Stimulated activated naive CD8-positive, alpha-beta T cell treated with anti-CD3 and anti-CD28 coated beads, Interleukin-15, Interleukin-2, amounts not matched to agents 100 ng/mL and 50 ng/mL, for 24 hours (primary cell): Measurements from ENCODE around the gene LAMA3.

Source experiments
- H3K27ac Mint-ChIP-seq: one replicate; pipeline ENCODE4 v1.8.0; 2021; ENCODE audit warnings: mild to moderate bottlenecking, mixed read lengths
- H3K27me3 Mint-ChIP-seq: one replicate; pipeline ENCODE4 v1.8.0; 2021; ENCODE audit warnings: mixed read lengths
- H3K36me3 Mint-ChIP-seq: one replicate; pipeline ENCODE4 v1.8.0; 2021; ENCODE audit warnings: low read depth, mixed read lengths
- H3K4me1 Mint-ChIP-seq: one replicate; pipeline ENCODE4 v1.8.0; 2021; ENCODE audit warnings: low read depth, mixed read lengths
- H3K4me3 Mint-ChIP-seq: one replicate; pipeline ENCODE4 v1.8.0; 2021; ENCODE audit warnings: mild to moderate bottlenecking, mixed read lengths
- H3K9me3 Mint-ChIP-seq: one replicate; pipeline ENCODE4 v1.8.0; 2021; ENCODE audit warnings: mixed read lengths

The LAMA3 gene

DNA sequence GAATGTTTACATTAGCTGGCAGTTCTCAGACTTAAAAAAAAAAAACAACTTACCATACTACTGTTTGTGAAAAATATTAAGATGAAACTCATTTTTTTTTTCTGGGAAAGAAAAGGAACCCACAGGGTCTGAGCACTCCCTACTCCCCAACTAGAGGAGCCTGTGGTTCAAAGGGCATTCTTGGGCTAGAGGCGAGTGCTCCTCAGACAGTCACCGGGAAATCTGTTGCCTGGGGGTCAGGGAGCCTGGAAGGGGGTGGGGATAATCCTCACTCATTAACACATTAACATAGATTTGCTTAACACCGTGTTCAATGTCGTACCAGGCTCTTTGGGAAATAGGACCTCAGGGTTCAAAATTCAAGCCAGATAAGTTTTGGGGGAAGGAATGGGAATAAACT lies 57.6 kb downstream of the LAMA3 start:
- Mint-ChIP-seq H3K36me3 (no peaks in the 10 kb centered on the region), H3K27ac (no peak overlapping the region), H3K9me3 (peaks cover 3% of the 10 kb centered on the region), H3K27me3 (peaks cover 19% of the 10 kb centered on the region), H3K4me3 (no peak overlapping the region), H3K4me1 (no peaks in the 10 kb centered on the region)

DNA sequence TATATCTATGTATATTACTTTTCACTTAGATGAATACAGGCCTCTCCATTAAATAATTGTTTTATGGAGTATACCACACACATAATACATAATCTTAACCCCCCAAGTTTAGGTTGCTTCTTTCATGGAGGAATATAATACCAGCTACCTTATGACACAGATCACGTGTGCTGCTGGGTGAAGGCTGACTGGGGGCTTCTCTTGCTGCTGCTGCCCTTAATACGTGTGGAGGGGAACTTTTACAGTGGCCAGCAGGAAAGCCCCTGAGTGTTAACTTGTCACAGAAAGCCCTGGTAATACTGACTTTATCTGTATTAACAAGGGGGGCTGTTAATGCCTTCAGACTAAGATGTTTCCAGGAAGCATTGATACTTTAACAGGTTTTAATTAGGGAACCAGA lies 63.1 kb downstream of the LAMA3 start:
- Mint-ChIP-seq H3K9me3 (peaks cover 3% of the 10 kb centered on the region), H3K4me3 (no peak overlapping the region), H3K36me3 (no peaks in the 10 kb centered on the region)

DNA sequence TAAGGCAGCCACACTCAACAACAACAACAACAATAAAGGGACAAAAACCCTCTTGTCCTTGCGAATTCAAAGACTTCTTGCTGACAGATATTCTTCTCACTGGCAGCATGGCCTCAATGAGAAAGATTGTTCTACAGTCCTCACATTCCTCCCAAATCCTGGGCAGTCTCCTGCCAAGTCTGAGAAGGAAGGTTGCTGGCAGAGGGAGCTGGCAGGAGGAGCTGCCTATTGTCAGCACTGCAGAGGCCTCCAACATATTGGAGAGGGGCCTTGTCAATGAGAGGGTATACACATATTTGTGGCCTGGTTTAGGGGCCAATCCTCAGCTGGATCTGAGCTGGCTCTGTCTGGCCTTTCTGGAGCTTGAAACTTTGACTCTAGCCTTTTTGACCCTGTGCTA lies 63.5 kb downstream of the LAMA3 start:
- no peak overlapping the region for H3K4me3 Mint-ChIP-seq
- peaks cover 10% of the 10 kb centered on the region for H3K27me3 Mint-ChIP-seq
- H3K36me3 Mint-ChIP-seq = no peaks in the 10 kb centered on the region
- no peaks in the 10 kb centered on the region for H3K4me1 Mint-ChIP-seq
- no peak overlapping the region for H3K27ac Mint-ChIP-seq
- peaks cover 3% of the 10 kb centered on the region for H3K9me3 Mint-ChIP-seq

More for the DNA sequence above, 63.1 kb downstream of the LAMA3 start:
- H3K4me1 Mint-ChIP-seq = no peaks in the 10 kb centered on the region
- peaks cover 10% of the 10 kb centered on the region for H3K27me3 Mint-ChIP-seq
- H3K27ac Mint-ChIP-seq = no peak overlapping the region

DNA sequence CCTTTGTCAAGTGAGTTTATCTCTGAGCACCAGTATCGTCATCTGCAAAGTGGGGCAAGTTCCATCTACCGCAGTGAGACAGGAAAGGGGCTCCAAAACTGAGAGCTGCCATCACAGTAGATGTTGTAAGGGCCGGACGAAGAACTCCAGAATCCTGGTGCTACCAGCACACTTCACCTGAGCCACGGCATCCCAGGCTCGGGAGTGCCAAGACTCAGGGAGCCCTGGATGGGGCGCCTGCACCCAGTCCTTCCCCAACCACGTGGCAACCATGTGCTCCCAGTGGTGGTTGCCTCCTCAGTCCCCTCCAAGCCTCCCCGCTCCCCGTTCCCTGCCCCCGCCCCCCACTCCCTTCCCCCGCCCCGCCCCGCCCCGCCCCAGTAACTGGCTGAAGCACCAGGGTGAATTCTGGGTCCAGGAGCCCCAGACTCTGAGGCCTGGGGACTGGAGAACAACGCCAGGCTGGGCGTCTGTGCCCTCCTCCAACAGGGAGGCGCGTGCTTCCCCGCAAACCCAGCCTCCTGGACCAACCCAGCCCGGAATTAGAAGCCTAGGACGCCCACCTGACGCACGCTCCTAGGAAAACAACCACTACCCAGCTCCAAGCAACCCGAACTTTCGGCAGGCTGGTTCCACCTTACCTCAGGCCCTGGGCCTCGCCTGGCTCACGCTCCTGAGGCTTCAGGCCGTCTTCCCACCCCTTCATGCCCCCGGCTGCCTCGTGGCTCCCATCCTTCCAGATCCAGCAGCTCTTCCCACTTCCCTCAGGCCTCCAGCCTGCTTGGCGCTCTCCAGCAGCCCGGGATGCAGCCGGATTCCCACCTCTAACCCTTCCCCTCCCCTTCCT lies 67.6 kb downstream of the LAMA3 start:
- no peaks in the 10 kb centered on the region for H3K9me3 Mint-ChIP-seq
- H3K27ac Mint-ChIP-seq = no peak overlapping the region
- no peak overlapping the region for H3K4me3 Mint-ChIP-seq
- H3K36me3 Mint-ChIP-seq = no peaks in the 10 kb centered on the region
- peaks cover 2% of the 10 kb centered on the region for H3K27me3 Mint-ChIP-seq
- H3K4me1 Mint-ChIP-seq = no peaks in the 10 kb centered on the region

DNA sequence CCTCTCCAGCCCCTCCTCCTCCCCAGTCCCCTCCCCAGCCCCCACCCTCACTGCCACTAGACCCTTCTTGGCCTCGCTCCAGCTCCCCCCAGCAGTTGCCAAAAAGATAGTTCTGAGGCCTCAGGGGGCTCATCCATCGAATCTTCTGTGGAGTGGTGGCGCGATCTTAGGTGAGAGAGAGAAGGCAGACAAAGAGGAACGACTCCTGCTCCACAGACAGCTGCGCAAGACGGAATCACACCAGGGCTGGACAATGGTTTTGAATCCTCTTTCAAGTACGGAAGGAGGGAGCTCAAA lies 68.1 kb downstream of the LAMA3 start:
- Mint-ChIP-seq H3K4me3 (no peak overlapping the region), H3K27me3 (no peaks in the 10 kb centered on the region), H3K27ac (no peak overlapping the region), H3K36me3 (no peaks in the 10 kb centered on the region), H3K4me1 (no peaks in the 10 kb centered on the region), H3K9me3 (no peaks in the 10 kb centered on the region)

DNA sequence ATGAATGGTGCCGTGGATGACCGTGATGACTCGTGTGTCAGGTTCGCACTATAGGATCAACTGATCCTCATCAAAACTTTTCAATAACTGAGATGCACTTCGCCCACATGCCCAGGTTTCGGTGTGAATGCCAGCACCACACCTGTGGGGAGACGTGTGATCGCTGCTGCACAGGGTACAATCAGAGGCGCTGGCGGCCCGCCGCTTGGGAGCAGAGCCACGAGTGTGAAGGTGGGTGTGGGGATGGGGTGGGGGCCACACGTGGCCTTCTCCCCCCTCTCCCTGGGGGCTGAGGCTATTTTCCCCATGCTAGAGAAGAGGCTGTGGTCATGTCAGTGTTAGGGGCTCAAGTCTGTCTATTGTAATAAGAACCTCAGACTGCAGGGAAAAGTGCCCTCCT lies 69.0 kb downstream of the LAMA3 start:
- Mint-ChIP-seq H3K9me3 (no peaks in the 10 kb centered on the region), H3K4me1 (no peaks in the 10 kb centered on the region), H3K27me3 (no peaks in the 10 kb centered on the region), H3K27ac (no peak overlapping the region), H3K4me3 (no peak overlapping the region), H3K36me3 (no peaks in the 10 kb centered on the region)

DNA sequence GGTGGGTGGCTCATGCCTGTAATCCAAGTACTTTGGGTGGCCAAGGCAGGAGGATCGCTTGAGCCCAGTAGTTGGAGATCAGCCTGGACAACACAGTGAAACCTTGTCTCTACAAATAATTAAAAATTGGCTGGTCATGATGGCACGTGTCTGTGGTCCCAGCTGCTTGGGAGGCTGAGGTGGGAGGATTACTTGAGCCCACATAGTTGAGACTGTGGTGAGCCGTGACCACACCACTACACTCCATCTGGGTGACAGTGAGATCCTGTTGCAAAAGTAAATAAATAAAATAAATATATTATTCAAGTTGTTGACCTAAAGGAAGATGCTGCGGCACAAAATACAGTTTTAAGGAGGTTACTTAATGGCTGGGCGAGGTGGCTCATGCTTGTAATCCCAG lies 72.7 kb downstream of the LAMA3 start:
- no peak overlapping the region for H3K4me3 Mint-ChIP-seq
- H3K27me3 Mint-ChIP-seq = peaks cover 12% of the 10 kb centered on the region
- no peaks in the 10 kb centered on the region for H3K36me3 Mint-ChIP-seq
- no peaks in the 10 kb centered on the region for H3K4me1 Mint-ChIP-seq
- no peaks in the 10 kb centered on the region for H3K9me3 Mint-ChIP-seq
- H3K27ac Mint-ChIP-seq = no peak overlapping the region

DNA sequence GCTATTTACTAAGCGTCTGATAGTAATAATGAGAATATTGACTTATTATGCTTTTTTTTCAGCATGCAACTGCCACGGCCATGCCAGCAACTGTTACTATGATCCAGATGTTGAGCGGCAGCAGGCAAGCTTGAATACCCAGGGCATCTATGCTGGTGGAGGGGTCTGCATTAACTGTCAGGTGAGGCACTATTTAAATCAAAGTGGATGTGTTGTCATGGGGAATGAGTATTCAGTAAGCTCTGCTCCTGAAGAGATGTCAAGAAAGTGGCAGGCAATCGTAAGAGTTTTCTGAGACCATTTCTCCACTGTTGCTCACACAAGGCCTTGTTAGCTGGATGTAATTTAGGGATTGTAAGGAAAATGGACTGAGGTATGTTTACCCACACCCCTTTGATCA lies 74.1 kb downstream of the LAMA3 start:
- no peak overlapping the region for H3K4me3 Mint-ChIP-seq
- H3K9me3 Mint-ChIP-seq = no peaks in the 10 kb centered on the region
- H3K27me3 Mint-ChIP-seq = peaks cover 14% of the 10 kb centered on the region
- no peak overlapping the region for H3K27ac Mint-ChIP-seq
- no peaks in the 10 kb centered on the region for H3K36me3 Mint-ChIP-seq
- no peaks in the 10 kb centered on the region for H3K4me1 Mint-ChIP-seq

DNA sequence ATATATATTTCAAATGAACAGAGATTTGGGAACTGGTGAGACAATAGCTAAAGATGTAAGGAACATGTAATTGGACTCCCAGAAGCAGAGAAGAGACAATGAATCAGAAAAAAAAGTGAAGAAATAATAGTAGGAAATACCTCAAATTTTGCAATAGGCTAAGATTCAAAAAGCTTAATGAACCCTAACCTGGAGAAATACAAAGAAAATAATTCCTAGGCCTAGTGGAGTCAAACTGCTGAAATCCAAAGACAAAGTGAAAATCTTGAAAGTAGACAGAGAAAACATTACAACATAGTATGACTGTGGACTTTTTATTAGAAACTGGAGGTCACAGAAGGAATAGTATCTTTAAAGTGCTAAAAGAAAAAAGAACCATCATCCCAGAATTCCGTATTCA lies 76.7 kb downstream of the LAMA3 start:
- Mint-ChIP-seq H3K36me3 (no peaks in the 10 kb centered on the region), H3K27ac (no peak overlapping the region), H3K4me1 (no peaks in the 10 kb centered on the region), H3K9me3 (peaks cover 5% of the 10 kb centered on the region), H3K4me3 (no peak overlapping the region), H3K27me3 (peaks cover 19% of the 10 kb centered on the region)

DNA sequence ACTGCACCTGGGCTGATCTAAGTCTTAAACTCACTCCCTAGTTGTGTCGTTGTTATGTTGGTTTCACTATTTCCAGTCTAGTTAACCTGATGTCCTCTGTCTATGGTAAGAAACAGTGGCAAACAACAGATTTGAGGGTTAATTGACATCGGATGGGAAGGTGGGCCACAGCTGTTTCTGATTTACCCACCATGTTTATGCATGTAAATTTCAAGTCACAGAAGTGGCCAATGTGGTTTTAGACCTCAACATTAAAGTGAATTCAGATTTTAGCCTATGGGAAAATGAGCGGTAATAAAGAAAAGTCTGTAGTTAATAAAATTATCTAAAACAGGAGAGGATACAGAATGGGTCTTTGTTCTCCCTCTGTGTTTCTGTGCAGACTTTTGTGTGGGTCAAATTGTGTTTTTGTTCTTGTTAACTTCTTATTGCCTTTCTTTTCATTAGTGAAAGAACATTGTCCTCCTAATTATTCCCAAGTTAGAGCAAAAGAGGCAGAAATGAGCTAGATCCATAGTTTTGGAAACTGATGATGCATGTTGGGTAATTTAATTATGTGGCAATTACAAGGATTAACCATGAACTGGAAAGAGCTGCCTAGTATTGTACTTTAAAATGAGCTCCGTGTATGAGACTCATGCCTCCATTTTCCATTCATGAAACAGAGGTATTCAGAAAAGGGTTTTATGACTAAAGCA lies 83.2 kb downstream of the LAMA3 start:
- Mint-ChIP-seq H3K9me3 (peaks cover 5% of the 10 kb centered on the region), H3K27me3 (peaks cover 8% of the 10 kb centered on the region), H3K27ac (no peak overlapping the region), H3K4me3 (no peak overlapping the region), H3K36me3 (no peaks in the 10 kb centered on the region), H3K4me1 (no peaks in the 10 kb centered on the region)

DNA sequence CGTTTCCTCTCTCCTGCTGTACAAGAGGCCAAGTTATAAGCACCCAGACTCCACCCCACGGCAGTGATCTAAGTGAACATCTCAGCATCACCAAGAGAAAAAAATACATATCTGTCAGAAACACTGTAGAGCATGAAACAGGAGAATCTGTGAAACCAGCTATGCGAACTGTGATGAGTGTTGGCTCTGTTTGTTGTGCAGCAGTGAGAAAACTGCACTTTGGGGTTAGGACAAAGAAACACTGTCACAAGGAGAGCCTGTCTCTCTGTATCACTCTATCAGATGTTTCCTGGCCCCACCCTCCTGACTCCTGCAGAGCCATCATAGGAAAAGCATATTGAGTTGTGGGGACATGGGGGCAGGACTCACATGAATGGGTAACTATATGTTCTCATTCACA lies 87.1 kb downstream of the LAMA3 start:
- H3K27me3 Mint-ChIP-seq = peaks cover 2% of the 10 kb centered on the region

DNA sequence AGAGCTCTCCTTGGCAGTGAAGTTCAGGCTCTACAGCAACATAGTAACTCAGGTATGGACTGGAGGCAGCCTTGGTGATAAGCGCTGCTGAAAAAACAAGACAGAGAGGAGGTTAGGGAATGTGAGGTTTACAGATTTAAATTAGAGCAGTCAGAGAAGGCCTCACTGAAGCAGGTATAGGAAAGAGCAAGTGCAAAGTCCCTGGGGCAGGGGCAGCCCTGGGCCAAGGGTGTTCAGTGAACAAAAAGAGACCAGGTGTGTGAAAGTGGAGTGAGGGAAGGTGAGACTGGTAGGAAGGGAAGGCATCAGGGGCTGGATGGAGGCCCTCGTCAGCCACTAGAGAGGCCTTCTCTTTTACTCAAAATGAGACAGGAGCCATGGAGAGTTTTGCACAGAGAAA lies 89.6 kb downstream of the LAMA3 start:
- H3K4me3 Mint-ChIP-seq = no peak overlapping the region
- H3K36me3 Mint-ChIP-seq = no peaks in the 10 kb centered on the region
- no peaks in the 10 kb centered on the region for H3K27me3 Mint-ChIP-seq
- no peak overlapping the region for H3K27ac Mint-ChIP-seq
- no peaks in the 10 kb centered on the region for H3K9me3 Mint-ChIP-seq
- H3K4me1 Mint-ChIP-seq = no peaks in the 10 kb centered on the region

More for the DNA sequence above, 87.1 kb downstream of the LAMA3 start:
- Mint-ChIP-seq H3K4me1 (no peaks in the 10 kb centered on the region), H3K9me3 (no peaks in the 10 kb centered on the region), H3K27ac (no peak overlapping the region), H3K4me3 (no peak overlapping the region), H3K36me3 (no peaks in the 10 kb centered on the region)

DNA sequence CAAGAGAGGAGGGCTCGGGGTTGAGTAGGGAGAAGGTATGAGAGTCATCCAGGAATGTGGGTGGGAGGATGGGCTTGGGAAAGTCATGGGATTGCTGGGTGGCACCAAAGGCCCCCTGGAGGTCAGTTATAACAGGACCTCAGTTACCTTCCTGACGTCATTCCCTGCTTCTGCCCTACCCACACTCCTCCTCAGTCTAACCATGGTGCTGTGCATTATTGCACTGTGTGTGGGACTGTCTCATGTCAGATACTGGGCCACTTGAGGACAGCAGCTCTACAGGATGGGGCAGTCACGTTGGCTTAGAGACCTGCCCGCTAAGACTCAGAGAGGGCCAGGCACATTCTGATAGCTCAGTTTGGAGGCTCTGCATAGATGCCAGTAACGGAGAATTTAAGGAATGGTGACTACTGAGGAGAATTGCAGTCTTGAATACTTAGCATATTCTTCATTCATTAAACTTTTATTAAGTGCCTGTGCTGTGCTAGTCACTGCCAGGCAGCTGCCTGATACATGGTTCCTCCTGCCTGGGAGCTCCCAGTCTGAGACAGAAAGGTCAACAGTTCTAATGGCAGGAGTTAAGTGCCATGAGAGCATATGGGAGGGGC lies 90.5 kb downstream of the LAMA3 start:
- H3K27me3 Mint-ChIP-seq = no peaks in the 10 kb centered on the region
- no peaks in the 10 kb centered on the region for H3K9me3 Mint-ChIP-seq
- no peak overlapping the region for H3K27ac Mint-ChIP-seq
- no peaks in the 10 kb centered on the region for H3K36me3 Mint-ChIP-seq
- H3K4me1 Mint-ChIP-seq = no peaks in the 10 kb centered on the region
- H3K4me3 Mint-ChIP-seq = no peak overlapping the region

DNA sequence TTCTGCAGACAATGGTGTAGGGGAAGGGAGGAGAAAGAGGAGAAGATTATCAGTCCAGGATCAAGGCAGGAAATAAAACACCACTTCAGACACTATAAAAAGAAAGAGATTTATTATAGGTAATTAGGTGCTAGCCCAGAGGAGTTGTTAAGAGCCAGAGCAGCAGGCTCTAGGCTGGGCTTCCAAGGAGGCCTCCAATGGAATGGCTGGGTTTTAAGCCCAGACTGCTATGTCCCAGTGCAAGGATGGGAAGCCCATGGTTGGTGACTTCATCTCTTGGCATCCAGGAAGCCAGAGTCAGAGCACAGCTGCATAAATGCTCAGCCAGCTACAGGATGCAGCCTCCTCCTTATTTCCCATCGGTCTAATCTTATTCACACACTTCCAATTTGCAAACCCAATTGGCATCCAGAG lies 95.6 kb downstream of the LAMA3 start:
- Mint-ChIP-seq H3K4me1 (no peaks in the 10 kb centered on the region), H3K4me3 (no peak overlapping the region), H3K27ac (no peak overlapping the region), H3K36me3 (no peaks in the 10 kb centered on the region), H3K27me3 (peaks cover 6% of the 10 kb centered on the region), H3K9me3 (peaks cover 6% of the 10 kb centered on the region)

DNA sequence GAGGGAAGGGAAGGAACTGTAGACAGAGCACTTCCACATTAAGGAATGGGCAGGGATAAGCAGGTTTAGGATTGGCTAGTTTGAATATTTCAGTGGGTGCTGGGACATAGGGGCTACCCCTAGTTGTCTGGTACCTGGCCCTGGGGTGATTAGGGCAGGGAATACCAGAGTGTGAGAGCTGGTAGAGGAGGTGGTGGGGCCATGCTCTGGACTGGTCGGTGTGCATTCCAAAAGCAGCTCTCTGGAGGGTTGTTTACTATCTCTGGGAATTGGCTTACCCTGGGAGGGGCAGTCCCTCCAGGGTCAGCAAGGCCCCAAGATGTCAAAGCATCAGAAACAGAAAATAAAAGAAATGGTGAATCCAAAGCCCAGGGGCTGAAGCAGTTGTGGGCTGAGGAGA lies 103.8 kb downstream of the LAMA3 start:
- Mint-ChIP-seq H3K27ac (no peak overlapping the region), H3K4me3 (no peak overlapping the region), H3K27me3 (peaks cover 8% of the 10 kb centered on the region), H3K9me3 (peaks cover 7% of the 10 kb centered on the region), H3K36me3 (no peaks in the 10 kb centered on the region), H3K4me1 (no peaks in the 10 kb centered on the region)
